ENCODE measurements around the gene ESR1. TPM values are rescaled to one million over a fixed set of nuclear protein-coding genes. Genes with fewer than 3 reads are reported as not detected.
"Not testable (repeated sequence)": the region's sequence is repeated elsewhere in the genome, so short reads cannot be mapped to it uniquely, and the experiment has no call there.

ESR1 gene
- total and polyA plus RNA-seq, 5 experiments from 2014 or later = 0.11 to 2.8 (median 0.44) TPM

DNA sequence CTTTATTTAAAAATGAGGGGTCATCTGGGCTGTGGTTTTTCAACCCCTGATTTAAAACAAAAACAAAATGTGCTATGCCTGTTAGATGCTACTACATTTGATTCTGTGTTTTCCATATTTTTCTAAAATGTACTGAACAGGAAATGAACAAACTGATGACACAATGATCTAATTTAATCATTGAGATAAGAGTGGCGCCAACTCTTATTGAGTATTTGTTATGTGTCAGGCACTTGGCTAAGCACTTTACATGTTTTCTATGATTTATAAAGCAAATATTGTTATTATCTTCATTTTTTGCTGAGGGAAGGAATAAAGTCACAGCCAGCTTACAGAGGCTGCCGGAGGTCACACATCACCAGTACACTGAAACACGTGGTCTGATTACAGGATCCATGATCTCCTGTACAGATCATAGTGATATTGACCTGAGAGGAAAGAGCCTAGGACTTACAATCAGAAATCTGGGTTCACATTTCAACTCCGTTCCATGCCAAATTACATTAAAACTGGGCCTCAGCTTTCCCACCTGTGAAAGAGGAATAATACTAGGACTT, 166.7 kb downstream of the ESR1 start:
- no peaks in the 10 kb centered on the region for H3K9me3 Mint-ChIP-seq
- no peak for ATAC-seq

DNA sequence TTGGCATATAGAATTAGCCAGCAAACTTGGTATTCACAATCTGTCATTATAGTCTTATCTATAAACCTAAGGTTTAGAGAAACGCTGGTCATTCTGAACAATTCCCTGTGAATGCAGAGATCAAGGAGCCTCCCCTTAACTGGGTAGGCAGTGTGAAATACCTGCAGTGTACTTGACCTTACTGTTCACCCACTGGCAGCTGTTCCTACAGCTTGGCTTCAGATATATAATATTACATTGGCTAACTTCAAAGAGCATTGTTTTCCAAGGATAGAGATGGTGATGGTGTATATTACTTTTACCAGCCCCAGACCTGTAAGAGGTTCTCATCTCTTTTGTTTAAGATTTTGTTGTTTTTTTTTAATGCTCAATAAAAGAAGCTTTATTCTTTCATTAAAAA, 168.3 kb downstream of the ESR1 start:
- Mint-ChIP-seq H3K36me3 (no peaks in the 10 kb centered on the region), H3K9me3 (no peaks in the 10 kb centered on the region), H3K4me3 (no peak overlapping the region), H3K27ac (no peak overlapping the region), H3K4me1 (no peaks in the 10 kb centered on the region), H3K27me3 (peaks cover 3 to 13% (median 6%) of the 10 kb centered on the region in 5 donors)
- POLR2A ChIA-PET = no interaction called here
- DNase-seq (no peak), ATAC-seq (no peak)

More for the DNA sequence above, 166.7 kb downstream of the ESR1 start:
- Mint-ChIP-seq H3K27me3 (peaks cover 8 to 26% (median 13%) of the 10 kb centered on the region in 5 donors), H3K4me1 (peaks cover 0 to 1% (median 0%) of the 10 kb centered on the region in 4 donors), H3K27ac (no peak overlapping the region), H3K36me3 (peaks cover 0 to 4% (median 0%) of the 10 kb centered on the region in 3 donors), H3K4me3 (no peak overlapping the region)
- POLR2A ChIA-PET = no interaction called here
- DNase-seq = no peak

DNA sequence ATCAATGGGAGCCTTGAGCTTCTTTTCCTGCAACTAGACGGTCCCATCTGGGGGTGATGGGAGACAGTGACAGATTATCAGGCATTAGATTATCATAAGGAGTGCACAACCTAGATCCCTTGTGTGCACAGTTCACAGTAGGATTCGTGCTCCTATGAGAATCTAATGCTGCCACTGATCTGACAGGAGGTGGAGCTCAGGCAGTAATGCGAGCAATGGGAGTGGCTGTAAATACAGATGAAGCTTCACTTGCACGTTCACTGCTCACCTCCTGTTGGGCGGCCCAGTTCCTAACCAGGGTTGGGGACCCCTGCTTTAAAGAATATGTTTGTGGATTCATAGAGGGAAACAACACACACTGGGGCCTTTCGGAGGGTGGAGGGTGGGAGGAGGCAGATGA, 180.7 kb downstream of the ESR1 start:
- H3K36me3 Mint-ChIP-seq, H3K27me3 Mint-ChIP-seq, H3K4me3 Mint-ChIP-seq, H3K9me3 Mint-ChIP-seq, POLR2A ChIA-PET, DNase-seq, ATAC-seq, H3K27ac Mint-ChIP-seq, H3K4me1 Mint-ChIP-seq: not testable (repeated sequence)

DNA sequence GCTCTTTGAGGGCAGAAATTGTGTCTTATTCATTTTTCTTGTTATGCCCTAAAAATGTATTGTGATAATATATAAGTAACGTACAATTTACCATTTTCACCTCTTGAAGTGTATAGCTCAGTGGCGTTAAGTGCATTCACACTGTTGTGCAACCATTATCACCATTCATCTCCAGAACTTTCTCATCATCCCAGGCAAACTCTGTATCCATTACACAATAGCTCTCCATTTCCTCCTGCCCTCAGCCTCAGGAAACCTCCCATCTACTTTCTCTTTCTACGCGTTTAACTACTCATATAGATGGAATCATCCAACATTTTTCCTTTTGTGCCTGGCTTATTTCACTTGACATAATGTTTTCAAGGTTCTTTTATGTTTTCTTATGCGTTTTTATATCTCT, 184.6 kb downstream of the ESR1 start:
- no peak for ATAC-seq
- Mint-ChIP-seq H3K27ac (no peak overlapping the region), H3K4me1 (no peaks in the 10 kb centered on the region), H3K36me3 (no peaks in the 10 kb centered on the region), H3K9me3 (peaks cover 0 to 4% (median 0%) of the 10 kb centered on the region in 9 donors), H3K27me3 (peaks cover 0 to 8% (median 4%) of the 10 kb centered on the region in 5 donors), H3K4me3 (no peak overlapping the region)
- DNase-seq = no peak
- POLR2A ChIA-PET = no interaction called here

DNA sequence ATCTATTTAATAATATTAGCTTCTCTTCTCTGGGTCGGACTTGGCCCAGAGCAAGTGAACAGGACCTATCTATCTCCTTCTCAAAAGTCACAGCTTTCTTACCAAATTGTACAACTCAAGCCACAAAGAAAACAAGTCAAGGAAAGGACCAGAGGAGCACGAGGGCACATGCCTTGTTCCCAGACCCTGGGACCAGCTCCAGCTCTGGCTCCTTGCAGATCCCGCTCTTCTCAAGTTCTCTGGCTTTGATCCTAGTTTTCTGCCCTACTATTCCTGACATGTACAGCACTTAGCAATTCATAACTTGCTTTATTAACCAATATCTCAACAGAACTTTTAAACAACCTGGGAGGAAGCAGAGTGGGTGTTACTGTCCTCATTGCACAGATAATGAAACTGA, 185.9 kb downstream of the ESR1 start:
- peaks cover 0 to 4% (median 0%) of the 10 kb centered on the region in 9 donors for H3K9me3 Mint-ChIP-seq
- H3K36me3 Mint-ChIP-seq = no peaks in the 10 kb centered on the region
- H3K4me3 Mint-ChIP-seq = no peak overlapping the region
- ATAC-seq (no peak), DNase-seq (no peak)
- POLR2A ChIA-PET = no interaction called here
- H3K27me3 Mint-ChIP-seq = peaks cover 0 to 5% (median 2%) of the 10 kb centered on the region in 5 donors
- H3K4me1 Mint-ChIP-seq = no peaks in the 10 kb centered on the region
- H3K27ac Mint-ChIP-seq = no peak overlapping the region

DNA sequence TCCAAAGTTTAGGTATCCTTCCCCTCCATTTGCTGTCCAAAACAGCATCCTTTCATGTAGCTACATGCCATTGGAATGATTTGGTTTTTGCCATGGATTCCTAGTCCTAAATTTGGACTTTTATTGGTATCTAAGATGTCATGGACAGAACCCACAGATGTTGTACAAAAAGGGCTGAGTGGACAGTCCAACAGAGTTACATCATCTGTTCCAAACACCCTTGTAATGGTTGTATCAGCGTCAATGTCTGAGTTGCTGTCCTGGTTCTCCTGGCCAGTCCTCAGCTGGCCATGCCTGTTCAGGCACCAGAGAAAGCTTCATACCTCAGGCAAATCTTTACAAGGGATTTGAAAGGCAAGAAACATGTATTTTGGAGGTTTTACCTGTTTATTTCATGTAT, 191.3 kb downstream of the ESR1 start:
- ATAC-seq (no peak), DNase-seq (no peak)
- peaks cover 0 to 5% (median 2%) of the 10 kb centered on the region in 5 donors for H3K27me3 Mint-ChIP-seq
- no peaks in the 10 kb centered on the region for H3K4me1 Mint-ChIP-seq
- H3K27ac Mint-ChIP-seq = no peak overlapping the region
- H3K4me3 Mint-ChIP-seq = no peak overlapping the region
- POLR2A ChIA-PET = no interaction called here
- no peaks in the 10 kb centered on the region for H3K9me3 Mint-ChIP-seq
- H3K36me3 Mint-ChIP-seq = no peaks in the 10 kb centered on the region

DNA sequence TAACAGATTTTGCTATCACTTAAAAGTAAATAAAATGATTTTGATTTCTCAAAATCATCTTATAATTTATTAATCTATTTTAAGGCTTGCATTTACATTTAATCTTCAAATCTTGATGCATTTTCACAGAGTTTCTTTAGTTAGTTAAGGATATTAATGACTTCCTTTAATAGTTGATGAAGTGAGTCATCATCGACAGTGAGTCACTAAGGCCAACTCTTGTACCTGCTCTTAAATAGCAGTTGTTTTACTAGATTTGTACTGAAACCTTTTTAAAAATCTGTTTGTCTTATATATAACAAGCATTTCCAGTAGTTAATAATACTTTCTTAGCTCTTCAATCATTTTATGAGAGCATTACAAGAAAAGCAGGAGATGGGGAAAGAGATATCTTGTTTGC, 191.7 kb downstream of the ESR1 start:
- Mint-ChIP-seq H3K9me3 (no peaks in the 10 kb centered on the region), H3K4me3 (no peak overlapping the region), H3K27ac (no peak overlapping the region), H3K36me3 (no peaks in the 10 kb centered on the region), H3K27me3 (peaks cover 0 to 5% (median 2%) of the 10 kb centered on the region in 5 donors), H3K4me1 (no peaks in the 10 kb centered on the region)
- DNase-seq = no peak
- ATAC-seq = no peak
- POLR2A ChIA-PET = no interaction called here

DNA sequence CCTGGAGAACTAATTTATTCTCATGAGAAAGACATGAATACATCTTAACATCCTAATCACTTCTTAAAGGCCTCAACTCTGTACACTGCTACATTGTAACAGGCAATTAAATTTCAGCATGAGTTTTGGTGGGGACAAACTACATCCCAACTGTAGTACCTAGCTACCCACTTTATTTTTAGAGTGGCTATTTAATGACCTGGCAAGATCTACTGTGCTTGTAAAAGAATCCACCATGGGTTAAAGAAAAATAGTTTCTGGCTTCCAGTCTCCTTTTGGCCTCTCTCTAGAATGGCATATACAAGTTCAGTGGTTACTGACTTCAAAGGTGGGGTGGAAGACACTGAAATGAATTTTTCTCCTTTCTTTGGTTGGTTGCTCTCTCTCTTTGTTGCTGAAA, 193.9 kb downstream of the ESR1 start:
- POLR2A ChIA-PET = no interaction called here
- Mint-ChIP-seq H3K27ac (no peak overlapping the region), H3K4me3 (no peak overlapping the region), H3K9me3 (no peaks in the 10 kb centered on the region), H3K4me1 (no peaks in the 10 kb centered on the region), H3K27me3 (peaks cover 0 to 2% (median 0%) of the 10 kb centered on the region in 5 donors), H3K36me3 (no peaks in the 10 kb centered on the region)
- no peak for DNase-seq
- no peak for ATAC-seq

DNA sequence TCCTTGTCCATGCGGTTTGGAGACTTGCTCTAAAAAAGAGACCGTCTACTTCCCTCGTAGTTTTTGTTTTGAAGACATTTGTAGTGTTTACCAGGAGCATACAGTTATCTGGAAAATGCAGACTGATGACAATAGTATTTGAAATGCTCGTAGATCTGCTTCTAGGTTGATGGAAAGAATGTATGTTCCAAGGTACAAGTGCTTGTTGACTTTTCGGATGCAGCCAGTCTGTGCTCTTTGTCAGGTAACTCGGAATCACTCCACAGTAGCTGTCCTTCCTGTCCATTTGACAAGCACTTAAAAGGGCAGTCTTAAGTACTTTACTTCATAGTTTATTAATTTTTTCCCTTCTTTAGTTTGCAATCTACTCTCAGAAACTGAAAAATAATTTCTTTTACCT, 194.8 kb downstream of the ESR1 start:
- POLR2A ChIA-PET = no interaction called here
- no peaks in the 10 kb centered on the region for H3K36me3 Mint-ChIP-seq
- H3K9me3 Mint-ChIP-seq = no peaks in the 10 kb centered on the region
- no peaks in the 10 kb centered on the region for H3K4me1 Mint-ChIP-seq
- H3K4me3 Mint-ChIP-seq = no peak overlapping the region
- ATAC-seq = no peak
- no peak for DNase-seq
- H3K27me3 Mint-ChIP-seq = peaks cover 0 to 3% (median 0%) of the 10 kb centered on the region in 5 donors
- no peak overlapping the region for H3K27ac Mint-ChIP-seq

DNA sequence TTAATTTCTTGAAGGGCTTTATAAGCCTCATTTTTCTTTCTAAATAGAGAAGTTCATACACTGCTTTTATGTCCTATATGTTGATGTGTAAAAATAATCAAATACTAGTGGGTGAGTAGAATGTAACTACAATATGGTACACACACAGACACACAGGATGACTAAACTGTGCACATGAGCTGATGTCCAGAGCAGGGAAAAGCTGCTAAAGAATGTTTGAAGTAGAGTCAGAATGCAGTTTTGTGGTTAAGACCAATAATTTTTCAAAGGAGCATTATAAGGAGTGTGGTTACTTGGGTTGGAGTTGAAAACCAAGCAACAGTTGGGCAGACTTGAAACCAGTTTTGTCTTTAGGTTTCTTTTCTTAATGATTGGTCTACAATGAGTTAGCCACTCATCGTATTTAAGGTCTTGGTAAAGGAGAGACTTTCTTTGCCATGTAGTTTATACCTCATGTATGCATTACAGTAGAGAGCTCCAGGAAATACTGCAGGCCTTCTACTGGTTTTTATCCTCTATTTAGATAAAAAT, 196.6 kb downstream of the ESR1 start:
- Mint-ChIP-seq H3K9me3 (no peaks in the 10 kb centered on the region), H3K4me1 (no peaks in the 10 kb centered on the region), H3K36me3 (no peaks in the 10 kb centered on the region), H3K27ac (no peak overlapping the region), H3K4me3 (no peak overlapping the region), H3K27me3 (peaks cover 0 to 3% (median 0%) of the 10 kb centered on the region in 5 donors)
- no peak for DNase-seq
- POLR2A ChIA-PET = no interaction called here
- ATAC-seq = no peak

DNA sequence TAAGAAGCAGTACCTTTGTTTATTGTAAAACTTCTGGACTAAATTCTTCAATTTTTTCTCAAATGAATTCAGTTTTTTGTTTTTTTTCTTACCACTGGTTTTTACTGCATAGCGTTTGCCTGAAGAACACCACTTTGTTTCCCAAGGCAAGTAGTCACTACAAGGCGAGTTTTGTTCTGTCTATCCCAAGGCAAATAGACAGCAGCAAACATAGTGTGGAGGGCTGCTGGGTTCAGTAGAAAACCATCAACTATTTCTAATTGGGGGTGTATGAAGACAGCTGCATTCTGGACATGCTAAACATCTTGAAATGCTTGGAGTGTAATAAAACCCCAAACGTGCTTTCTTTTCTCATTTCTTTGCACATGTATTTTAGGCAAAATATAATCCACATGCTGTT, 197.4 kb downstream of the ESR1 start:
- no peaks in the 10 kb centered on the region for H3K9me3 Mint-ChIP-seq
- no peak overlapping the region for H3K27ac Mint-ChIP-seq
- no peaks in the 10 kb centered on the region for H3K4me1 Mint-ChIP-seq
- H3K27me3 Mint-ChIP-seq = peaks cover 0 to 3% (median 0%) of the 10 kb centered on the region in 5 donors
- no peak overlapping the region for H3K4me3 Mint-ChIP-seq
- POLR2A ChIA-PET = no interaction called here
- H3K36me3 Mint-ChIP-seq = no peaks in the 10 kb centered on the region
- ATAC-seq (no peak), DNase-seq (no peak)

DNA sequence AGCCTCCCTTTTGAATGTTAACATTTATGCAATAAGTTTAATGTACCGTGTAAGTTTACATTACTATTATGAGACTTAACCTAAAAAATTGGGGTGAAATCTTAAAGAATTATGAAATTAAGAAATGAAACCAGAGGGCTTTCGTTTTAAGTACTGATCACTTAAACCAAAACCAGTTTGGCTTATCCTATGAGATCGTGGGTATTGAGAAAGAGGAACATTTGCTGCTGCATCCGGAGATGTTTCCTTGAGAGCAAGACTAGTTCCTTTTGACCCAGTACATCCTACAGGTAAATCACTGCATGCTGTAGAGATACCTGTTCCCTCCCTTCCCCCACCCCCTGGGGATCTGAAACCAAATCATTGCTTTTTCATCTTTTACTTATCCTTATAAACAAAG, 201.3 kb downstream of the ESR1 start:
- no peak for ATAC-seq
- POLR2A ChIA-PET = no interaction called here
- Mint-ChIP-seq H3K36me3 (no peaks in the 10 kb centered on the region), H3K4me3 (no peak overlapping the region), H3K9me3 (no peaks in the 10 kb centered on the region), H3K27me3 (peaks cover 0 to 3% (median 3%) of the 10 kb centered on the region in 5 donors), H3K4me1 (no peaks in the 10 kb centered on the region), H3K27ac (no peak overlapping the region)
- DNase-seq = no peak

DNA sequence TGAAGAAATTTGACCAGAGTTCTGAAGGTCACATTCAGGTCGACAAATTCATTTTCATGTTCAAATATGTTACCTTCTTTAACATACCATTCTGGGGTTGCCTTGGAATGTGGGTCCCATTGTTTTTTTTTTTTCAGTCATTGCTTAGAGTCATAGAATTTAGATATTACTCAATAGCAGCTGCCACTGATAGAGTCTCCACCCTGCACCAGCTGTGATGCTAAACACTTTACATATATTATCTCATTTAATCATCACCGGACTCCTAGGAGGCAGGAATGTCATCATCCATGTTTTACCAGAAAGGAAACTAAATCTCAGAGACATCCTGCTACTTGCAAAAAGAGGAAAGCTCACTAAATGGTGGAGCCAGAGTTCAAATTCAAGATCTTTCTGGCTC, 204.7 kb downstream of the ESR1 start:
- Mint-ChIP-seq H3K36me3 (peaks cover 0 to 3% (median 0%) of the 10 kb centered on the region in 3 donors), H3K27me3 (peaks cover 2 to 20% (median 7%) of the 10 kb centered on the region in 5 donors), H3K4me1 (no peaks in the 10 kb centered on the region), H3K27ac (no peak overlapping the region), H3K9me3 (peaks cover 0 to 12% (median 0%) of the 10 kb centered on the region in 9 donors), H3K4me3 (no peak overlapping the region)
- ATAC-seq (no peak), DNase-seq (no peak)
- POLR2A ChIA-PET = no interaction called here

DNA sequence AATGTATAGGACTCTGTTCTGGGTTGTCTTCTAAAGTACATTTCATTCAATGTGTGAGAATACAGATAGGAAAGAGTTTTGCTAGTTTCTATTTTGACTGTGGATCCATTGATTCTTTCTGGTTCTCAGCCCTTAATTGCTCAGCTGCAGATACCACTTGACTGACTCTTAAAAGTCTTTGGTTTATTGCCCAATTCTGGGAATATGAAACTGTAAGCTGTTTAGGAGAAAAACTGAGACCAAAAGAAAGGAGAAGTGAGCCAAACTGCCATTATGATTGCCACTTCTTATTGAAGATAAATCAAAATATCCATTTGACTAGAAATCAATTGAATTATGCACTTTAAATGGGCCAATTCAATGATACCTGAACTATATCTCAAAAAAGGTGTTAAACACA, 211.4 kb downstream of the ESR1 start:
- H3K9me3 Mint-ChIP-seq = peaks cover 0 to 26% (median 2%) of the 10 kb centered on the region in 9 donors
- H3K4me1 Mint-ChIP-seq = no peaks in the 10 kb centered on the region
- no peak overlapping the region for H3K27ac Mint-ChIP-seq
- POLR2A ChIA-PET = no interaction called here
- no peak for ATAC-seq
- H3K27me3 Mint-ChIP-seq = peaks cover 2 to 17% (median 11%) of the 10 kb centered on the region in 5 donors
- H3K4me3 Mint-ChIP-seq = no peak overlapping the region
- DNase-seq = no peak
- H3K36me3 Mint-ChIP-seq = peaks cover 0 to 6% (median 3%) of the 10 kb centered on the region in 3 donors

Data from naive thymus-derived CD8-positive, alpha-beta T cell (primary cell).